HFFc6 (cell line): Measurements from ENCODE around the gene SAT1. TPM values are rescaled to one million over a fixed set of nuclear protein-coding genes. Genes with fewer than 3 reads are reported as not detected.

Experiments used
- DNase-seq: peaks from one replicate; pipeline ENCODE4 v3.0.0-alpha.2; 2018
- H3K27ac Mint-ChIP-seq: 2 replicates; pipeline ENCODE4 v1.8.0; 2020; ENCODE audit warnings: mild to moderate bottlenecking, mixed read lengths
- H3K27me3 Mint-ChIP-seq: 2 replicates; pipeline ENCODE4 v1.8.0; 2021; ENCODE audit warnings: mild to moderate bottlenecking, moderate library complexity, mixed read lengths; ENCODE audit not compliant: insufficient read depth
- H3K36me3 Mint-ChIP-seq: 2 replicates; pipeline ENCODE4 v1.8.0; 2021; ENCODE audit warnings: low read depth, mixed read lengths
- H3K4me1 Mint-ChIP-seq: 2 replicates; pipeline ENCODE4 v1.8.0; 2020; ENCODE audit warnings: low read depth, mixed read lengths
- H3K4me3 Mint-ChIP-seq: 2 replicates; pipeline ENCODE4 v1.8.0; 2020; ENCODE audit warnings: mild to moderate bottlenecking, moderate library complexity, mixed read lengths
- H3K9me3 Mint-ChIP-seq: 2 replicates; pipeline ENCODE4 v1.8.0; 2020; ENCODE audit warnings: mild to moderate bottlenecking, mixed read lengths
- CTCF ChIP-seq: fragments of 200-600 bp; sonication (generic); IDR thresholded peaks from 2 replicates; pipeline ENCODE4 v1.5.0; 2021; ENCODE audit warnings: antibody characterized with exemption, mild to moderate bottlenecking
- total RNA-seq, 6 experiments: library from RNA; stranded (reverse); fragmentation: NEBNext Ultra II Directional; extraction: Animal tissue kit (Norgen Biotek cat#: 25700); gene quantifications; 2 replicates in 1 of 6; 3 replicates in 5 of 6; pipeline ENCODE4 v1.2.3, GENCODE V29; 2021

Gene SAT1
- total RNA-seq, 6 experiments from 2014 or later, result 65.4 to 79.0 (median 75.3) TPM

GRCh38 chrX:23825675-23826074, 42.7 kb downstream of the SAT1 start:
- H3K9me3 Mint-ChIP-seq, result no peaks in the 10 kb centered on the region
- H3K36me3 Mint-ChIP-seq, result no peaks in the 10 kb centered on the region
- peaks cover 7% of the 10 kb centered on the region for H3K4me1 Mint-ChIP-seq
- 0 out of 2 replicates have a peak, but pooled peaks cover 2% of the 10 kb centered on the region for H3K27me3 Mint-ChIP-seq
- no peak overlapping the region for H3K4me3 Mint-ChIP-seq
- TF ChIP-seq CTCF, result no peak
- no peak overlapping the region for H3K27ac Mint-ChIP-seq
- DNase-seq, result no peak

GRCh38 chrX:23826216-23826615, 43.2 kb downstream of the SAT1 start:
- Mint-ChIP-seq H3K9me3 (no peaks in the 10 kb centered on the region), H3K4me1 (peaks cover 7% of the 10 kb centered on the region), H3K27me3 (0 out of 2 replicates have a peak, but pooled peaks cover 2% of the 10 kb centered on the region), H3K27ac (no peak overlapping the region), H3K4me3 (no peak overlapping the region), H3K36me3 (no peaks in the 10 kb centered on the region)
- DNase-seq, result no peak
- no peak for TF ChIP-seq CTCF

GRCh38 chrX:23826653-23827052, 43.7 kb downstream of the SAT1 start:
- H3K4me1 Mint-ChIP-seq, result peaks cover 7% of the 10 kb centered on the region
- no peaks in the 10 kb centered on the region for H3K36me3 Mint-ChIP-seq
- TF ChIP-seq CTCF, result no peak
- 0 out of 2 replicates have a peak, but pooled peaks cover 2% of the 10 kb centered on the region for H3K27me3 Mint-ChIP-seq
- no peak overlapping the region for H3K4me3 Mint-ChIP-seq
- no peak overlapping the region for H3K27ac Mint-ChIP-seq
- H3K9me3 Mint-ChIP-seq, result no peaks in the 10 kb centered on the region
- no peak for DNase-seq

- no peak overlapping the region for H3K4me3 Mint-ChIP-seq
- no peak for DNase-seq
- TF ChIP-seq CTCF, result no peak
- no peaks in the 10 kb centered on the region for H3K4me1 Mint-ChIP-seq
- 0 out of 2 replicates have a peak, but pooled peaks cover 2% of the 10 kb centered on the region for H3K27me3 Mint-ChIP-seq
- no peaks in the 10 kb centered on the region for H3K36me3 Mint-ChIP-seq
- no peaks in the 10 kb centered on the region for H3K9me3 Mint-ChIP-seq
- no peak overlapping the region for H3K27ac Mint-ChIP-seq
Measured at GRCh38 chrX:23828881-23829280, 45.9 kb downstream of the SAT1 start.

- Mint-ChIP-seq H3K9me3 (no peaks in the 10 kb centered on the region), H3K27me3 (0 out of 2 replicates have a peak, but pooled peaks cover 2% of the 10 kb centered on the region), H3K27ac (no peak overlapping the region), H3K4me1 (no peaks in the 10 kb centered on the region), H3K4me3 (no peak overlapping the region), H3K36me3 (no peaks in the 10 kb centered on the region)
- no peak for DNase-seq
- TF ChIP-seq CTCF, result no peak
Measured at GRCh38 chrX:23832721-23833120, 49.7 kb downstream of the SAT1 start.

Other genes with a start within 250 kb of the SAT1 start
- gene PRDX4, start 115.7 kb upstream of the SAT1 start, total RNA-seq, result 100 to 1,000 TPM; 125 to 149 (median 136) TPM
- gene ACOT9, start 39.9 kb upstream of the SAT1 start, total RNA-seq, result 10 to 100 TPM; 49.1 to 52.8 (median 50.3) TPM
- gene APOO, start 124.8 kb downstream of the SAT1 start, total RNA-seq, result 10 to 100 TPM; 20.8 to 28.1 (median 23.3) TPM
- not detected for gene CXorf58, start 124.8 kb downstream of the SAT1 start, total RNA-seq
- 1 to 10 TPM; 6.6 to 9.0 (median 7.8) TPM for gene KLHL15, start 244.0 kb downstream of the SAT1 start, total RNA-seq